Right lobe of liver (tissue), 4 donors: ENCODE measurements around the gene SNCAIP.

Experiments used
- POLR2A ChIP-seq: fragments of 450-650 bp; IDR thresholded peaks from one replicate; pipeline ENCODE4 v1.6.1; 2017; ENCODE audit warnings: antibody characterized with exemption, mild to moderate bottlenecking
- TF ChIP-seq, protein P1 (sequence below), 4 donors: fragments of 200-600 bp in 3 of 4; fragments of 450-650 bp in 1 of 4; IDR thresholded peaks; one replicate each; pipeline versions ENCODE4 v1.5.1 to v1.8.0; 2016 to 2022; ENCODE audit warnings: antibody characterized with exemption in 4 of 4, mild to moderate bottlenecking in 2 of 4
- donor health status: DM: no; HTN: no; CAD: no.
- donor health status: DM: no; HTN: no; CAD: no.
- donor health status: DM: no; HTN: yes; CAD: no.

DNA sequence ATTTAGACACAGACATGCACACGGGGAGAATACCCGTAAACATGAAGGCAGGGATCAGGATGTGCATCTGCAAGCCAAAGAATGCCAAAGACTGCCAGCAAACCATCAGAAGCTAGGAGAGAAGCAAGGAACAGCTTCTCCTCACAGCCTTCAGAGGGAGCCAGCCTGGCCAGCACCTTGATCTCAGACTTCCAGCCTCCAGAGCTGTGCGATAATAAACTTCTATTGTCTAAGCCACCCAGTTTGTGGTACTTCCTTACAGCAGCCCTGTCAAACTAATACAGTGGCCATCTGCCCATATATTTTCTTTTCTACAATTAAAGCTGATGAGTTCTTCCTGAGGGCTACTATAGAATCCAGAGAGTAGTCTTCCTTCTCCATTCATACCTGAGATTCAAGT is 135.0 kb downstream of the SNCAIP start:
- TF ChIP-seq, protein P1, sequence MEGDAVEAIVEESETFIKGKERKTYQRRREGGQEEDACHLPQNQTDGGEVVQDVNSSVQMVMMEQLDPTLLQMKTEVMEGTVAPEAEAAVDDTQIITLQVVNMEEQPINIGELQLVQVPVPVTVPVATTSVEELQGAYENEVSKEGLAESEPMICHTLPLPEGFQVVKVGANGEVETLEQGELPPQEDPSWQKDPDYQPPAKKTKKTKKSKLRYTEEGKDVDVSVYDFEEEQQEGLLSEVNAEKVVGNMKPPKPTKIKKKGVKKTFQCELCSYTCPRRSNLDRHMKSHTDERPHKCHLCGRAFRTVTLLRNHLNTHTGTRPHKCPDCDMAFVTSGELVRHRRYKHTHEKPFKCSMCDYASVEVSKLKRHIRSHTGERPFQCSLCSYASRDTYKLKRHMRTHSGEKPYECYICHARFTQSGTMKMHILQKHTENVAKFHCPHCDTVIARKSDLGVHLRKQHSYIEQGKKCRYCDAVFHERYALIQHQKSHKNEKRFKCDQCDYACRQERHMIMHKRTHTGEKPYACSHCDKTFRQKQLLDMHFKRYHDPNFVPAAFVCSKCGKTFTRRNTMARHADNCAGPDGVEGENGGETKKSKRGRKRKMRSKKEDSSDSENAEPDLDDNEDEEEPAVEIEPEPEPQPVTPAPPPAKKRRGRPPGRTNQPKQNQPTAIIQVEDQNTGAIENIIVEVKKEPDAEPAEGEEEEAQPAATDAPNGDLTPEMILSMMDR (IDR thresholded peaks at IDR 0.05), result no peak
- no peak for TF ChIP-seq POLR2A
